ENCODE data around the gene MKS1. TPM values are rescaled to one million over a fixed set of nuclear protein-coding genes. Genes with fewer than 3 reads are reported as not detected.

The MKS1 gene
- total RNA-seq, 1 experiment from 2014 or later = 29.8 TPM

DNA sequence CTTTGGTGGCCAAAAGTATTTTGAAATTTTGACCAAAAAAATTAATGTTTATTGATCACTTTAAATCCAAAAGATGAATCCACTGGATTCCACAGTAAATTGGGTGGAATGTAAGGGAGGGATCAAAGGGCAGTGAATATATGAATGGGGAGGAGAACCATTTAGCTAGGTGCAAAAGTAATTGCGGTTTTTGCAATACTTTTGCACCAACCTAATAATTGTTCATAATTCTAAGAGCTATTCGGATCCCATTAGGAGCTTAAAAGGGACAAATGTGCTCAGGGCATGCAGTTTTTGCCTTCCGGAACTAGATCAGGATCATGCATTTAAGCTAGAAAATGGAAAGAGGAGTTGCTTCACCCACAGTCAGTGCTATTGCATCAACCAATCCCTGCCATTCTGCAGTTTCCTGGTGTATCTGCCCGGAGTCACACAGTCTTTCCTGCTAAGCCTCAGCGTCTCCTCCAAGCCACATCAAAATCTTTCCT, 19.1 kb upstream of the MKS1 start, which contains the start of gene LPO:
Gene LPO (plus strand): TSS at position 438 of the 488 bp plus-strand sequence. CDS start 4,396 bp downstream, outside the sequence.
- intact Hi-C loops (cut with micrococcal nuclease) = no loop called here
- Histone ChIP-seq H2AFZ (ENCODE audit: low read depth, low read length, poor library complexity, severe bottlenecking) (no peak within 1 kb of the TSS), H3K36me3 (ENCODE audit: control insufficient read depth in 1 of 2, insufficient read depth in 2 of 2, low read length in 2 of 2) (no peaks in the 10 kb centered on the region), H3K27me3 (ENCODE audit: insufficient read depth, low read length) (peaks cover 92% of the 10 kb centered on the region), H3K79me2 (ENCODE audit: insufficient read depth, low read length) (no peaks in the 10 kb centered on the region), H3K4me3 (replicated peaks in 1 of 2; ENCODE audit: low read depth in 1 of 2, low read length in 2 of 2) (no peak within 1 kb of the TSS), H3K4me2 (ENCODE audit: low read length) (no peak within 1 kb of the TSS), H3K9me3 (ENCODE audit: control insufficient read depth in 1 of 2, insufficient read depth in 1 of 2, low read depth in 1 of 2, low read length in 2 of 2) (no peaks in the 10 kb centered on the region), H3K4me1 (ENCODE audit: control insufficient read depth in 1 of 2, insufficient read depth in 2 of 2, low read length in 2 of 2) (no peaks in the 10 kb centered on the region), H3K9ac (ENCODE audit: low read length) (no peak within 1 kb of the TSS), H3K27ac (ENCODE audit: low read depth, low read length) (no peak within 1 kb of the TSS), H3K9me2 (ENCODE audit: insufficient read depth) (no peaks in the 10 kb centered on the region), H4K20me1 (ENCODE audit: insufficient read depth) (no peaks in the 10 kb centered on the region)
- no TSS peak for BruUV-seq (replicated peaks)
- RAD21 ChIA-PET (ENCODE audit: low non-redundant PET in 1 of 2, low total read pairs in 2 of 2, uncharacterized antibody in 2 of 2, unreplicated experiment in 2 of 2) = no interaction called here
- POLR2A ChIA-PET = interaction anchor here (0.5 kb wide), 1 partner anchor 201 kb away, joined by 3 read pairs; no protein-coding TSS in a partner anchor
- no peak for TF ChIP-seq RAD21 (IDR thresholded peaks at IDR 0.05; ENCODE audit: low read depth)
- no peak for TF ChIP-seq ZBTB33 (IDR thresholded peaks at IDR 0.05; ENCODE audit: extremely low read depth, insufficient replicate concordance, low read length)
- DNase-seq (ENCODE audit: low read depth, low spot score) = no peak
- ATAC-seq = no peak
- CTCF ChIA-PET = interaction anchor here (0.6 to 1.3 kb wide), 2 partner anchors 38 to 361 kb away, joined by 4 read pairs; no protein-coding TSS in a partner anchor

DNA sequence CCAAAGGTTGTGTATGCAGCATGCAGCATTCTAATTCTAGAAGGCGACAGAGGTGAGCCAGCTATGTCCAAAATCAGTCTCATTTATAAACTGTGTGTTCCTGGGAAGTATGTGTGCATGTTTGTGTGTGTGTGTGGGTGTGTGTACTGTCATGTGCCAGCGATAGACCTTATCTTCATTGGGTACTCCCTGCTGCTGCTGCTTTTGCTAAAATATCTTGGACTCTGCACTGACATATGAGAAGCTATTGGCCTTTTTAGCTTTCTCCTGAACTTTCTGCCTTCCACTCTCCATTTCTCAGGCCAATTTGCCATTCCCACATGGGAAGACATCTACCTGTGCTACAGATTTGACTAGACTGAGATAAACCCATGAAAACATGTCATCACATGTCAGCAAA, 17.3 kb upstream of the MKS1 start:
- ChIA-PET POLR2A (interaction anchor here (1.2 to 1.6 kb wide), 2 partner anchors 13 to 17 kb away, joined by 3 to 4 read pairs; partner anchors contain the start of gene MKS1), CTCF (interaction anchor here (0.6 to 2.4 kb wide), 4 partner anchors 7 to 37 kb away, joined by 3 to 12 read pairs (median 4); no protein-coding TSS in a partner anchor), RAD21 (ENCODE audit: low non-redundant PET in 1 of 2, low total read pairs in 2 of 2, uncharacterized antibody in 2 of 2, unreplicated experiment in 2 of 2) (no interaction called here)
- no peak overlapping the region for H3K4me3 ChIP-seq (replicated peaks in 1 of 2; ENCODE audit: low read depth in 1 of 2, low read length in 2 of 2)
- DNase-seq (ENCODE audit: low read depth, low spot score) (no peak), ATAC-seq (no peak)
- TF ChIP-seq SRF (IDR thresholded peaks at IDR 0.05; ENCODE audit: low read depth) = no peak
- no peak for TF ChIP-seq ZNF274 (IDR thresholded peaks at IDR 0.05; ENCODE audit: low read depth, low read length)
- TF ChIP-seq SP1 (IDR thresholded peaks at IDR 0.05; ENCODE audit: low read depth) = no peak
- TF ChIP-seq ELF1 (IDR thresholded peaks at IDR 0.05; ENCODE audit: borderline replicate concordance, low read depth) = no peak
- no peaks in the 10 kb centered on the region for H3K9me3 ChIP-seq (ENCODE audit: control insufficient read depth in 1 of 2, insufficient read depth in 1 of 2, low read depth in 1 of 2, low read length in 2 of 2)
- no peak overlapping the region for H3K4me2 ChIP-seq (ENCODE audit: low read length)
- no peaks in the 10 kb centered on the region for H4K20me1 ChIP-seq (ENCODE audit: insufficient read depth)
- H3K27ac ChIP-seq (ENCODE audit: low read depth, low read length) = no peak overlapping the region
- no peaks in the 10 kb centered on the region for H3K36me3 ChIP-seq (ENCODE audit: control insufficient read depth in 1 of 2, insufficient read depth in 2 of 2, low read length in 2 of 2)
- H3K4me1 ChIP-seq (ENCODE audit: control insufficient read depth in 1 of 2, insufficient read depth in 2 of 2, low read length in 2 of 2) = peaks cover 0 to 6% of the 10 kb centered on the region in 2 experiments; a peak in 1 of 4 replicates
- BruUV-seq (replicated peaks) = no TSS peak
- H2AFZ ChIP-seq (ENCODE audit: low read depth, low read length, poor library complexity, severe bottlenecking) = no peak overlapping the region
- peaks cover 74% of the 10 kb centered on the region for H3K27me3 ChIP-seq (ENCODE audit: insufficient read depth, low read length)
- no peaks in the 10 kb centered on the region for H3K79me2 ChIP-seq (ENCODE audit: insufficient read depth, low read length)
- intact Hi-C loops (cut with micrococcal nuclease) = no loop called here
- no peaks in the 10 kb centered on the region for H3K9me2 ChIP-seq (ENCODE audit: insufficient read depth)
- H3K9ac ChIP-seq (ENCODE audit: low read length) = no peak overlapping the region

Measured in HCT116 (cell line).